ENCODE results near the gene ALOX5AP. TPM values are rescaled to one million over a fixed set of nuclear protein-coding genes. Genes with fewer than 3 reads are reported as not detected.

ALOX5AP gene
- total RNA-seq, 1 experiment from 2014 or later = 1.5 TPM

DNA sequence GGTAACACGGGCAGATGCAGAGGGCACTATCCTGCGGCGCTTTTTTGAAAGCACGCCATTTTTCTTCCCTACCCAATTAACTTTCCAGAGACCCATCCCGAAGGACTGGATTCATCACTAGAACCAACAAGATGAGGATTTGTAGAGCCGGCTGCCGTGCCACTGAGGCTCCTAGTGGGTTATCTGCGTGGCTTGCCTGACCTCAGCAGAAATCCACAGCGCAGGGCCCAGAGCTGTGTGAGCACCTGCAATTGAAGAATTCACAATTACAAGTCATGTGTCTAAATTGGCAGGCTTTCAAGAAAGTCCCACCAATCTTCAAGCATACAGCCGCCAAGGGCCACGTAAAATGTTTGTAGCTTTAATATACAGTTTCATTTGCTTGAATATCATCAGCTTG, 75.5 kb downstream of the ALOX5AP start:
- peaks cover 4% of the 10 kb centered on the region for H3K36me3 Mint-ChIP-seq (ENCODE audit: insufficient read depth, unreplicated experiment)

More for the DNA sequence above, 75.5 kb downstream of the ALOX5AP start:
- intact Hi-C loops (cut with micrococcal nuclease) = no loop called here
- DNase-seq (ENCODE audit: unreplicated experiment) = no peak
- no TSS peak for BruUV-seq (replicated peaks)
- H3K27me3 Mint-ChIP-seq (ENCODE audit: insufficient read depth, unreplicated experiment) = no peaks in the 10 kb centered on the region
- no peak overlapping the region for H3K4me3 Mint-ChIP-seq (ENCODE audit: unreplicated experiment)
- TF ChIP-seq, protein P1, sequence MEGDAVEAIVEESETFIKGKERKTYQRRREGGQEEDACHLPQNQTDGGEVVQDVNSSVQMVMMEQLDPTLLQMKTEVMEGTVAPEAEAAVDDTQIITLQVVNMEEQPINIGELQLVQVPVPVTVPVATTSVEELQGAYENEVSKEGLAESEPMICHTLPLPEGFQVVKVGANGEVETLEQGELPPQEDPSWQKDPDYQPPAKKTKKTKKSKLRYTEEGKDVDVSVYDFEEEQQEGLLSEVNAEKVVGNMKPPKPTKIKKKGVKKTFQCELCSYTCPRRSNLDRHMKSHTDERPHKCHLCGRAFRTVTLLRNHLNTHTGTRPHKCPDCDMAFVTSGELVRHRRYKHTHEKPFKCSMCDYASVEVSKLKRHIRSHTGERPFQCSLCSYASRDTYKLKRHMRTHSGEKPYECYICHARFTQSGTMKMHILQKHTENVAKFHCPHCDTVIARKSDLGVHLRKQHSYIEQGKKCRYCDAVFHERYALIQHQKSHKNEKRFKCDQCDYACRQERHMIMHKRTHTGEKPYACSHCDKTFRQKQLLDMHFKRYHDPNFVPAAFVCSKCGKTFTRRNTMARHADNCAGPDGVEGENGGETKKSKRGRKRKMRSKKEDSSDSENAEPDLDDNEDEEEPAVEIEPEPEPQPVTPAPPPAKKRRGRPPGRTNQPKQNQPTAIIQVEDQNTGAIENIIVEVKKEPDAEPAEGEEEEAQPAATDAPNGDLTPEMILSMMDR (IDR thresholded peaks at IDR 0.05; ENCODE audit: unreplicated experiment) = no peak
- H3K9me3 Mint-ChIP-seq (ENCODE audit: unreplicated experiment) = no peaks in the 10 kb centered on the region
- ChIA-PET POLR2A (interaction anchor here (0.5 kb wide), 1 partner anchor 53 kb away, joined by 3 read pairs; no protein-coding TSS in a partner anchor), CTCF (no interaction called here)
- H3K4me1 Mint-ChIP-seq (ENCODE audit: insufficient read depth, unreplicated experiment) = peaks cover 16% of the 10 kb centered on the region
- H3K27ac Mint-ChIP-seq (ENCODE audit: low read depth, unreplicated experiment) = no peak overlapping the region

Other genes with a start within 250 kb of the ALOX5AP start
- 9.8 and 11.8 TPM in 2 replicates for gene USPL1, start 117.6 kb upstream of the ALOX5AP start, total RNA-seq (2022)
- gene MEDAG, start 170.7 kb downstream of the ALOX5AP start, total RNA-seq (2022) = not detected in 2 replicates
- not detected in 2 replicates for gene TEX26, start 197.1 kb downstream of the ALOX5AP start, total RNA-seq (2022)

Measured in MCF 10A (cell line).